NOMO-1 treated with DMSO at 0.1 percent for 48 hours (cell line): Measurements from ENCODE around the gene SLC17A1.

Experiments
- DNase-seq: peaks from one replicate; lab custom pipeline; 2025; ENCODE audit not compliant: unreplicated experiment; lab: John Stamatoyannopoulos, UW

SLC17A1 gene

GRCh38 chr6:25832670-25833069, 818 bp upstream of the SLC17A1 start:
- DNase-seq, result no peak

GRCh38 chr6:25832307-25832662, 433 bp upstream of the SLC17A1 start:
- no peak for DNase-seq

- no peak for DNase-seq
Measured at GRCh38 chr6:25830458-25830857, 1.4 kb downstream of the SLC17A1 start.

GRCh38 chr6:25829375-25829774, 2.5 kb downstream of the SLC17A1 start:
- DNase-seq, result no peak

- DNase-seq, result no peak
Measured at GRCh38 chr6:25821341-25821740, 10.5 kb downstream of the SLC17A1 start.

GRCh38 chr6:25816252-25816651, 15.6 kb downstream of the SLC17A1 start:
- no peak for DNase-seq

- DNase-seq, result no peak
Measured at GRCh38 chr6:25815194-25815593, 16.7 kb downstream of the SLC17A1 start.

GRCh38 chr6:25804804-25805203, 27.0 kb downstream of the SLC17A1 start:
- no peak for DNase-seq

GRCh38 chr6:25801436-25801835, 30.4 kb downstream of the SLC17A1 start:
- no peak for DNase-seq

GRCh38 chr6:25794784-25795183, 37.1 kb downstream of the SLC17A1 start:
- DNase-seq, result no peak

GRCh38 chr6:25793970-25794369, 37.9 kb downstream of the SLC17A1 start:
- DNase-seq, result no peak

- no peak for DNase-seq
Measured at GRCh38 chr6:25792016-25792415, 39.8 kb downstream of the SLC17A1 start.

GRCh38 chr6:25789475-25789874, 42.4 kb downstream of the SLC17A1 start:
- no peak for DNase-seq

- peak; percentile 19 for DNase-seq
Measured at GRCh38 chr6:25788305-25788922, 43.4 kb downstream of the SLC17A1 start.

- no peak for DNase-seq
Measured at GRCh38 chr6:25787428-25787827, 44.4 kb downstream of the SLC17A1 start.

GRCh38 chr6:25781134-25781533, 50.7 kb downstream of the SLC17A1 start:
- no peak for DNase-seq

- DNase-seq, result no peak
Measured at GRCh38 chr6:25777856-25778649, 53.8 kb downstream of the SLC17A1 start.

GRCh38 chr6:25777031-25777430, 54.8 kb downstream of the SLC17A1 start:
- DNase-seq, result no peak

GRCh38 chr6:25774120-25774715, 57.6 kb downstream of the SLC17A1 start:
- no peak for DNase-seq

GRCh38 chr6:25769983-25770382, 61.9 kb downstream of the SLC17A1 start:
- DNase-seq, result no peak

- no peak for DNase-seq
Measured at GRCh38 chr6:25768566-25768965, 63.3 kb downstream of the SLC17A1 start.

GRCh38 chr6:25764611-25765010, 67.2 kb downstream of the SLC17A1 start:
- no peak for DNase-seq
